GM19240 (cell line): ENCODE measurements around the gene HDGF.

Source experiments
- DNase-seq: peaks from one replicate; pipeline ENCODE4 v3.0.0; 2011; ENCODE audit warnings: low spot score; ENCODE audit not compliant: insufficient read length

HDGF gene

GRCh38 chr1:156746728-156747631 is 4.5 kb downstream of the HDGF start:
- DNase-seq: no peak

GRCh38 chr1:156746406-156746727 is 5.1 kb downstream of the HDGF start:
- DNase-seq: no peak

- DNase-seq: no peak
Measured at GRCh38 chr1:156745881-156746280, 5.6 kb downstream of the HDGF start.

GRCh38 chr1:156744786-156745419 is 6.6 kb downstream of the HDGF start:
- no peak for DNase-seq

- no peak for DNase-seq
Measured at GRCh38 chr1:156744344-156744743, 7.1 kb downstream of the HDGF start.

- no peak for DNase-seq
Measured at GRCh38 chr1:156743367-156744302, 7.8 kb downstream of the HDGF start.

GRCh38 chr1:156742801-156743200 is 8.7 kb downstream of the HDGF start:
- DNase-seq: no peak

- no peak for DNase-seq
Measured at GRCh38 chr1:156742017-156742416, 9.5 kb downstream of the HDGF start.

- DNase-seq: no peak
Measured at GRCh38 chr1:156741481-156741983, 9.9 kb downstream of the HDGF start.

- peak; percentile 96 for DNase-seq
Measured at GRCh38 chr1:156740741-156741480, 10.6 kb downstream of the HDGF start, which contains the start of gene MRPL24. TSS of gene MRPL24 (minus strand) at chr1:156741088. CDS start at chr1:156738704, 2,384 bp downstream.

GRCh38 chr1:156740237-156740740 is 11.2 kb downstream of the HDGF start:
- DNase-seq: no peak

- DNase-seq: no peak
Measured at GRCh38 chr1:156738916-156739315, 12.6 kb downstream of the HDGF start.

- no peak for DNase-seq
Measured at GRCh38 chr1:156738407-156738806, 13.1 kb downstream of the HDGF start.

- DNase-seq: no peak
Measured at GRCh38 chr1:156733989-156734584, 17.4 kb downstream of the HDGF start.

- peak; percentile 87 for DNase-seq
Measured at GRCh38 chr1:156728599-156729462, 22.6 kb downstream of the HDGF start, which contains the start of gene ISG20L2. TSS of gene ISG20L2 (minus strand) at chr1:156728766. CDS start at chr1:156727652, 1,114 bp downstream.

- DNase-seq: peak; percentile 75
Measured at GRCh38 chr1:156727926-156728598, 23.4 kb downstream of the HDGF start, which contains the start of gene METTL25B. TSS of gene METTL25B (plus strand) at chr1:156728469. CDS start at chr1:156729105, 636 bp downstream.

GRCh38 chr1:156727492-156727891 is 24.0 kb downstream of the HDGF start:
- no peak for DNase-seq

GRCh38 chr1:156726549-156727226 is 24.8 kb downstream of the HDGF start:
- DNase-seq: no peak
